K562 (cell line): ENCODE measurements around the gene CD52. TPM values are rescaled to one million over a fixed set of nuclear protein-coding genes. Genes with fewer than 3 reads are reported as not detected.
A peak's percentile ranks its signal among the peaks of the same experiment; 100 is the strongest.

Experiments used
- FOXJ2 ChIP-seq: fragments of 200-800 bp; sonication (Bioruptor generic); IDR thresholded peaks from 2 replicates; pipeline ENCODE4 v1.6.1; 2016; ENCODE audit warnings: missing genetic modification characterization, missing compliant biosample characterization
- KLF10 ChIP-seq: fragments of 250-450 bp; sonication (Bioruptor Pico); IDR thresholded peaks from 2 replicates; pipeline ENCODE4 v1.6.1; 2021; ENCODE audit warnings: matching md5 sums
- LCOR ChIP-seq: sonication (generic); formaldehyde crosslinking; IDR thresholded peaks from 2 replicates; pipeline ENCODE4 v1.8.0; 2022; ENCODE audit warnings: mild to moderate bottlenecking, missing genetic modification reagents
- MTA3 ChIP-seq: fragments of 450-650 bp; formaldehyde crosslinking; IDR thresholded peaks from 2 replicates; pipeline ENCODE4 v1.6.1; 2017; ENCODE audit warnings: mild to moderate bottlenecking, borderline replicate concordance
- NCOR1 ChIP-seq: fragments of 450-650 bp; IDR thresholded peaks from 2 replicates; pipeline ENCODE4 v1.6.1; 2016; ENCODE audit warnings: mild to moderate bottlenecking, moderate library complexity
- PURB ChIP-seq: sonication (generic); formaldehyde crosslinking; IDR thresholded peaks from 2 replicates; pipeline ENCODE4 v1.9.0; 2021; ENCODE audit warnings: low read depth, mild to moderate bottlenecking, missing genetic modification reagents
- SFPQ ChIP-seq: fragments of 200-400 bp; formaldehyde crosslinking; IDR thresholded peaks from 2 replicates; pipeline ENCODE4 v1.6.1; 2017; ENCODE audit warnings: mild to moderate bottlenecking, low read depth, low read length, moderate library complexity
- TEAD2 ChIP-seq: fragments of 450-650 bp; IDR thresholded peaks from 2 replicates; pipeline ENCODE4 v1.6.1; 2016; ENCODE audit warnings: missing genetic modification characterization, control low read depth, missing compliant biosample characterization
- TFAM ChIP-seq: fragments of 250-450 bp; sonication (Bioruptor Pico); conservative IDR thresholded peaks from 2 replicates; pipeline ENCODE4 v1.5.0; 2021; ENCODE audit warnings: mild to moderate bottlenecking, moderate library complexity
- TSC22D4 ChIP-seq: fragments of 450-650 bp; IDR thresholded peaks from 2 replicates; pipeline ENCODE4 v1.6.1; 2016; ENCODE audit warnings: missing genetic modification characterization, missing biosample characterization, control low read depth
- ZNF217 ChIP-seq: sonication (generic); formaldehyde crosslinking; IDR thresholded peaks from 2 replicates; pipeline ENCODE4 v1.8.0; 2022; ENCODE audit warnings: mild to moderate bottlenecking, missing genetic modification reagents
- polyA plus RNA-seq, 8 experiments: library from polyadenylated mRNA; depleted of rRNA in 4 of 8; stranded (reverse) in 5 of 8; unstranded in 3 of 8; fragments of >200 nt; fragmentation: Nextera tagmentation in 2 of 8; fragmentation: Illumina TruSeq in 1 of 8; extraction: Ambion mirVana in 2 of 8; extraction: Trizol in 1 of 8; gene quantifications; 2 replicates each; pipeline versions ENCODE4 v1.2.1 to v1.2.3, GENCODE V29; 2011 to 2014; ENCODE audit warnings: inconsistent platforms in 1 of 8, missing spikeins in 1 of 8
- total RNA-seq, 7 experiments: library from RNA; depleted of rRNA in 6 of 7; stranded (reverse); fragments of >200 nt in 6 of 7; fragmentation: Illumina TruSeq in 2 of 7; extraction: Trizol in 2 of 7; gene quantifications; 2 replicates each; pipeline versions ENCODE4 v1.2.1 to v1.2.3, GENCODE V29; 2011 to 2021; ENCODE audit warnings: low replicate concordance in 1 of 7
- TF ChIP-seq, protein P1 (sequence below): sonication (generic); formaldehyde crosslinking; IDR thresholded peaks from 2 replicates; pipeline ENCODE4 v1.9.0; 2022; ENCODE audit warnings: mild to moderate bottlenecking, missing genetic modification reagents
- TF ChIP-seq, protein P2 (sequence below), 2 experiments: fragments of 250-450 bp in 1 of 2; fragments of 450-650 bp in 1 of 2; sonication (Bioruptor Pico) in 1 of 2; IDR thresholded peaks; 2 replicates each; pipeline versions ENCODE4 v1.6.1 to v1.8.0; 2016 to 2021; ENCODE audit warnings: mild to moderate bottlenecking in 2 of 2, moderate library complexity in 2 of 2, missing compliant biosample characterization in 1 of 2, missing genetic modification characterization in 1 of 2
- TF ChIP-seq, protein P3 (sequence below), 3 experiments: fragments of 200-800 bp in 1 of 3; sonication (Bioruptor generic) in 1 of 3; sonication (generic) in 1 of 3; formaldehyde crosslinking in 1 of 3; IDR thresholded peaks; 2 replicates each; pipeline versions ENCODE4 v1.6.1 to v1.8.0; 2016 to 2022; ENCODE audit warnings: mild to moderate bottlenecking in 2 of 3, missing compliant biosample characterization in 2 of 3, missing genetic modification characterization in 2 of 3, missing genetic modification reagents in 1 of 3
- TF ChIP-seq, protein P4 (sequence below): fragments of 250-450 bp; sonication (Bioruptor Pico); IDR thresholded peaks from 2 replicates; pipeline ENCODE4 v1.5.1; 2021; ENCODE audit warnings: mild to moderate bottlenecking
- TF ChIP-seq, protein P5 (sequence below): fragments of 250-450 bp; sonication (Bioruptor Pico); IDR thresholded peaks from 2 replicates; pipeline ENCODE4 v1.5.0; 2020; ENCODE audit warnings: mild to moderate bottlenecking

Gene CD52
- total and polyA plus RNA-seq, 9 of the 15 experiments (the other 6 are each of a cell fraction or from before 2014, with no cell fraction given): 34.9 to 488 (median 173) TPM

DNA sequence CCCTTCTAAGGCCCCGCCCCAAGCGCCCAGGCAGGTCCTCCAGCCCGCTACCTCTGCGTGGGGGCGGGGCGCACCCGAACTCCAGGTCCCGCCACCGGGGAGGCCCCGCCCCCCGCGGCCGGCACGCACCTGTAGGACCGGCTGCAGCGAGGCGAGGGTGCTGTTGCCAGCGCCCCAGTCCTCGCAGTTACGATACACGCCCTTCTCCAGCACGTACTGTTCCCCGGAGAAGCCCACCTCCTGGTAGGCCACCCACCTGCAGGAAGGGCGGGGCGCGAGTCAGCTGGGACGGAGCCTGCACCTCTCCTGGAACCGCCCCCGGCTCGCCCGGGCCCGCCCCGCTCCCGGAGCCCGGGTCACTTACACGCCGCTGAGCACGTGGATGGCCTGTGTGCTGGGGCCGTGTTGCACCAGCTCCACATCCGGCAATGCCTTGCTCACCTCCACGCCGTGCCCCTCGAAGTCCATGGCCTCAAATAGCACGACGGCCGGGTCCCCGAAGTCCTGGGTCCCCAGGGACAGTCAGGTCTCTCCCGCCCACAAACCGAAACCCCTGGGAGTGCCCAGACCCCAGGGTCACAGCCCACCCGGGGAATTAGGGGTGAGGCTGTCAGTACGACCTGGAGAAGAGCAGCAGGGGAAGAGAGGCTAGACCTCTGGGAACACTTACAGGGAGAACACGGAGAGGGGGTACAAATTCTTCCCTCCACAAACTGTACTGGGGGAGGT, 18.9 kb downstream of the CD52 start (continued):
- TF ChIP-seq, protein P1, sequence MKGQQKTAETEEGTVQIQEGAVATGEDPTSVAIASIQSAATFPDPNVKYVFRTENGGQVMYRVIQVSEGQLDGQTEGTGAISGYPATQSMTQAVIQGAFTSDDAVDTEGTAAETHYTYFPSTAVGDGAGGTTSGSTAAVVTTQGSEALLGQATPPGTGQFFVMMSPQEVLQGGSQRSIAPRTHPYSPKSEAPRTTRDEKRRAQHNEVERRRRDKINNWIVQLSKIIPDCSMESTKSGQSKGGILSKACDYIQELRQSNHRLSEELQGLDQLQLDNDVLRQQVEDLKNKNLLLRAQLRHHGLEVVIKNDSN: peak; percentile 89
- TF ChIP-seq KLF10 (CRISPR knock-in tag) (no peak; the same call in 1 of the 2 replicates), NCOR1 (no peak), PURB (CRISPR knock-in tag) (no peak), TSC22D4 (tag) (no peak), FOXJ2 (tag) (no peak), TFAM (no peak), LCOR (peak; percentile 100), ZNF217 (CRISPR knock-in tag) (no peak), SFPQ (no peak), MTA3 (peak; percentile 86), TEAD2 (peak; percentile 53; the same call in 1 of the 2 replicates)
- TF ChIP-seq, protein P2, sequence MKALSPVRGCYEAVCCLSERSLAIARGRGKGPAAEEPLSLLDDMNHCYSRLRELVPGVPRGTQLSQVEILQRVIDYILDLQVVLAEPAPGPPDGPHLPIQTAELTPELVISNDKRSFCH (CRISPR knock-in tag; IDR thresholded peaks at IDR 0.05): peak; percentile 70; the same call in 1 of the 2 replicates
- TF ChIP-seq, protein P2 (tag; IDR thresholded peaks at IDR 0.05): peak; percentile 97
- TF ChIP-seq, protein P3, sequence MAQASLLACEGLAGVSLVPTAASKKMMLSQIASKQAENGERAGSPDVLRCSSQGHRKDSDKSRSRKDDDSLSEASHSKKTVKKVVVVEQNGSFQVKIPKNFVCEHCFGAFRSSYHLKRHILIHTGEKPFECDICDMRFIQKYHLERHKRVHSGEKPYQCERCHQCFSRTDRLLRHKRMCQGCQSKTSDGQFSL (CRISPR knock-in tag; IDR thresholded peaks at IDR 0.05): peak; percentile 83
- TF ChIP-seq, protein P3 (tag; IDR thresholded peaks at IDR 0.05): peak in 1 of 2 experiments; percentile 88; a peak in 2 of 4 replicates
- TF ChIP-seq, protein P4, sequence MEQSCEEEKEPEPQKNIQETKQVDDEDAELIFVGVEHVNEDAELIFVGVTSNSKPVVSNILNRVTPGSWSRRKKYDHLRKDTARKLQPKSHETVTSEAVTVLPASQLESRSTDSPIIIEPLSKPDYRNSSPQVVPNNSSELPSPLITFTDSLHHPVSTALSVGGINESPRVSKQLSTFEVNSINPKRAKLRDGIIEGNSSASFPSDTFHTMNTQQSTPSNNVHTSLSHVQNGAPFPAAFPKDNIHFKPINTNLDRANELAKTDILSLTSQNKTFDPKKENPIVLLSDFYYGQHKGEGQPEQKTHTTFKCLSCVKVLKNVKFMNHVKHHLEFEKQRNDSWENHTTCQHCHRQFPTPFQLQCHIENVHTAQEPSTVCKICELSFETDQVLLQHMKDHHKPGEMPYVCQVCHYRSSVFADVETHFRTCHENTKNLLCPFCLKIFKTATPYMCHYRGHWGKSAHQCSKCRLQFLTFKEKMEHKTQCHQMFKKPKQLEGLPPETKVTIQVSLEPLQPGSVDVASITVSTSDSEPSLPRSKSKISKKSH (CRISPR knock-in tag): no peak
- TF ChIP-seq, protein P5, sequence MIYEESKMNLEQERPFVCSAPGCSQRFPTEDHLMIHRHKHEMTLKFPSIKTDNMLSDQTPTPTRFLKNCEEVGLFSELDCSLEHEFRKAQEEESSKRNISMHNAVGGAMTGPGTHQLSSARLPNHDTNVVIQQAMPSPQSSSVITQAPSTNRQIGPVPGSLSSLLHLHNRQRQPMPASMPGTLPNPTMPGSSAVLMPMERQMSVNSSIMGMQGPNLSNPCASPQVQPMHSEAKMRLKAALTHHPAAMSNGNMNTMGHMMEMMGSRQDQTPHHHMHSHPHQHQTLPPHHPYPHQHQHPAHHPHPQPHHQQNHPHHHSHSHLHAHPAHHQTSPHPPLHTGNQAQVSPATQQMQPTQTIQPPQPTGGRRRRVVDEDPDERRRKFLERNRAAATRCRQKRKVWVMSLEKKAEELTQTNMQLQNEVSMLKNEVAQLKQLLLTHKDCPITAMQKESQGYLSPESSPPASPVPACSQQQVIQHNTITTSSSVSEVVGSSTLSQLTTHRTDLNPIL: peak; percentile 81
- TF ChIP-seq, all 486 proteins: peak for 265
